ENCODE data around the gene MOB1B. TPM values are rescaled to one million over a fixed set of nuclear protein-coding genes. Genes with fewer than 3 reads are reported as not detected.
"Not testable (repeated sequence)": the region's sequence is repeated elsewhere in the genome, so short reads cannot be mapped to it uniquely, and the experiment has no call there.

Gene MOB1B
- total RNA-seq, 1 donor from 2014 or later: 11.7 TPM

DNA sequence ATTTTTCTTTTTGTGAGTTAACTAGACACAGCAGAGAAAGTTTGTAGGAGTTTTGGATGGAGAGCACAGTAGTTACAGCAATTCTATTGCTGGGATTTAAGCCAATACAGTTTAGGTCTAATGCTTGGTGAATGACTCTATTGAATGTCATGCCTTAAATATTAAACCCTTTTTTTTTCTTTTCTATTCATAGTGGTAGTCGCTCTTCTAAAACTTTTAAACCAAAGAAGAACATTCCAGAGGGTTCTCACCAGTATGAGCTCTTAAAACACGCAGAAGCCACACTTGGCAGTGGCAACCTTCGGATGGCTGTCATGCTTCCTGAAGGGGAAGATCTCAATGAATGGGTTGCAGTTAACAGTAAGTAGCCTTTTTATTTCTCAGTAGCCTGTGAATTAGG lies 56.5 kb downstream of the MOB1B start:
- no peak for DNase-seq

DNA sequence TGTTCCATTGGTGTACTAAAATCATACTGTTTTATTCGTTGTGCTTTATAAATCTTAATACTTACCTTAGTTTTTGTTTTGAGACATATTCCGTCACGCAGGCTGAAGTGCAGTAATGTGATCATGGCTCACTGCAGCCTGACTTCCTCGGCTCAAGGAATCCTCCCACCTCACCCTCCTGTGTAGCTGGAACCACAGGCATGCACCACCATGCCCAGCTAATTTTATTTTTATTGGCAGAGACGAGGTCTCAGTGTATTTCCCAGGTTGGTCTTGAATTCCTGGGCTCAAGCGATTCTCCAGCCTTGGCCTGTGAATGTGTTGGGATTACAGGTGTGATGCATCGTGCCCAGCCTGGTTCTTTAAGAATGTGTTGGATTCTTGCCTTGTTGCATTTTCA lies 66.9 kb downstream of the MOB1B start:
- no peak for DNase-seq

DNA sequence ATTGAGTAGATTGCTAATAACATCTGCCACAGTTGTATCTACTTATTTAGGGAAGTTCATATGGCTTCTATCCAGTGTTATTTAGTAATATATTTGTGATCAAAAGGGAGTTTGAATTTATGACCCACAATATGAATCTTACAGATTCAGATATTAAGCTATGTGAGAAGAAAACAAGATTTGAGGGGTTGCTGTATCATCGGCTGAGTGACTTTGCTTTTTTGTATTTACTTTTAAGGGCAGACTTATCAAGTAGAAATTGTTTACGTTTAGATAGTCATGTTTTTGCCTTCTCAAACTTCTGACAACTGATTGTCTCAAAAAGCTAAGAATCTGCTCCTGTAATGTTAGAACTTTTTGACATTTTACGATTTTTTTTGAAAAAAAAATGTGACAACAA lies 74.1 kb downstream of the MOB1B start:
- no peak for DNase-seq

DNA sequence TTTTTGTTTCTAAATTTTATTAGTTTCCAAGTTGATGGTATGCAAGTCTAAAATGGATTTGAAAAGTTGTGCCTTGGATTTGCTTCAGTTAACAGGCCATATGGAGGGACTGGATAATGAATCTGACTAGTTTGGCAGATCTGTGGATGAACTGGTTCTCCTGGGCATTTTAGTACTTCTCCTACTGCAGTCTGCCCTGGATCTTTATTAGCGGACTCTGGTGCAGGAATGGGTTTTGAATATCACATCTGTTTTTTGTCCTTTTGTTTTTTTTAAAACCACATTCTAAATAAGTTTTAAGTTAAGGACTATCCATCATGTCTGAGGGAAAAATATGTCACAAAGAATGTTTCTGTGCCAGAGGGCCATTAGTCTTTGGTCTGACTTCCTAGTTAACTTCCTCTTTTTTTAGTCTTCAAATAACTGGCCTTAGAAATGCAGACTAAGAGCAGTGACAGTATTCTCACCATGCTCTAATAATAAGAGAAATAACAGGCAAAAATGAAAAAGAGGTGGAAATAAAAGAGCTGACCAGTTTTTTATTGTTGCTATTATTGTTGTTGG lies 77.4 kb downstream of the MOB1B start:
- peak; percentile 22 for DNase-seq

DNA sequence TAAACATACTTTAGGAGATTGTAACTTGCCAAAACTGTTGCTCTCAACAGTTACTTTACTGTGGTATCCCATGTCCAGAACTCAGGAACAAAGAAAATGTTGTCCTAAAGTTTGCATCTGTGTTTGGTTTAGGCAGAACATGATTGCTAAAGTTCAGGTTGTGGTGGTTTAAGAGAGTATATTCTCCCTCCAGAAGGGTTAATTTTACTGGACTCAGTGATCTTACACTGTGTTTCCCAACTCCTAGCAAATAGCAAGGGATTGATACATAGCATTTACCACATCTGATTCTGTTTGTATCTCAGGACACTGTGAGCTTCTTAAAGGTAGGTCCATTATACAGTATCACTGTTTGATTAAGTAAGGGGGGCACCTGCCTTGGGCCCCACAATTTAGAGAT lies 78.0 kb downstream of the MOB1B start:
- DNase-seq: no peak

DNA sequence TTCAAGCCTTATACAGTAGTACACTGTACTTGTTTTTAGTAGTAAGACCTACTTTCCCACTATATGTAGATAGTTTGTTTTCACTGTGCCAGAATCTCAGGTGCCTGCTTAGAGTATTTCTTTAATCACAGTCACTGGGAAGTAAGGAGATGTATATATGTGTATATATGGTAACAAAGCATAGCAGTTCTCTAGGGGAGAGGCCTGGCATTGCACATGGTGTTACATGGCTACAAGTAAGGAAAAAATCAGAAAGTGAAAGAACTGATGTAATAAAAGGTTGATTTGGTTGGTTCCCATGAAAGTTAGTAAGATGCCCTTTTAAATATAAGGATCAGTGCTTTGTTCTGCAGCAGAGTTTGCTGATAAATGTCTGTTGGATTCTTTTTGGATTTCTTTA lies 81.9 kb downstream of the MOB1B start:
- DNase-seq: no peak

DNA sequence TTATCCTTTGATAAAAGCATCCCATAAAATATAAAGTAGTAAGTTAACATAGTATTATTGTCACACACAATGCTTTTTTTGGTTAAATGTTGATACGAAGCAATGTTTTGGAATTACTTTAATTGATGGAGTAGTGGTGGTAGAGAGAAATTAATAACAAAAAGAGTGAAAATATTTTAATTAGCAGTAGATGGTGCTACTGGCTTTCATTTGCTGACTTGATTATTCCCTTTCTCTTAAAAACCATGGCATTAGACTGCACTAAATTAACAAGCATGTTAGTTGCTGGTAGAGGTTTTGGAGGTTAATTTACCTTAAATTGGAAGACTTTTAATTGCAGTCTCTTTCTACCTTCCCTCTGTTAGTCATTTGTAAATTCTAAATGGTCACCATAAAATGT lies 82.4 kb downstream of the MOB1B start:
- DNase-seq: no peak

DNA sequence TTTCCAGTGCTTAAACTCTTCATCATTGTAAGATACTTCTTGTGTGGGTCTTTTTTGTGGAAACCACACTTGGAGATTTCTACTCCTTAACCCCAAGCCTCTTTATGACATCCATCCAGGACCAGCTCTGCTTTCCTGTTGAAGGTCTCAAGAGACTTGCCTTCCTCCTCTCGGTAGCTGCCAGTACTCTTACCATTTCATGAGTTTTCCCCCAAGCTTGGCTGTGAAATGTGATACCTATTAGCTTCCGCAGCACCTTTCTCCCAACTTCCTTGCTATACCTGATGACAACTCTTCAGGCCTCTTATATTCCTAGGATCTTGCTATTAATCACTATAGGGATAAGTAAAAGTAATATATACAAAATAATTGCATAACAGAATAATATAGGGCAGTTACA lies 89.4 kb downstream of the MOB1B start:
- DNase-seq: no peak

DNA sequence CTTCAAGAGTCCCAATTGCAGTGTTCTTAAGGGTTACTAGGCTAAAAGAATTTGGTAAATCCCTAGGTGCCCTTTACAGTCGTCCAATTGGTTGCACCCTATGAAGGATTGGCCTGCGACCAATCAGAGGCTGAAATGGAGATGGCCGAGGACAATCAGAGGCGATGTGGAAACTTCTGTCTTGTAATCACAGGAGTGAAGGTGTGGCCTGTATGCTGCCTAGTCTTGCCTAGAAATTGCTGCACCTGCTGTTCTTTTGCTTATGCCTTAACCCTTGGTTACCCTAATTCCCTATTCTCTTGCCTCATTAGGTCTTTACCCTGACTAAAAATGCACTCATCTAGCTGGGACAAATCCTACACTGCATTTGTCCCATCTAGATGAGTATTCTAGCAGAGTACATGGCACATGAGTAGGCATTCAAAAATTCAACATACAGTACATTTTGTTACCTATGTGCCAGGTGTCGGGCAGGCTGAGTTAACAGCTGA lies 90.3 kb downstream of the MOB1B start:
- DNase-seq: no peak

DNA sequence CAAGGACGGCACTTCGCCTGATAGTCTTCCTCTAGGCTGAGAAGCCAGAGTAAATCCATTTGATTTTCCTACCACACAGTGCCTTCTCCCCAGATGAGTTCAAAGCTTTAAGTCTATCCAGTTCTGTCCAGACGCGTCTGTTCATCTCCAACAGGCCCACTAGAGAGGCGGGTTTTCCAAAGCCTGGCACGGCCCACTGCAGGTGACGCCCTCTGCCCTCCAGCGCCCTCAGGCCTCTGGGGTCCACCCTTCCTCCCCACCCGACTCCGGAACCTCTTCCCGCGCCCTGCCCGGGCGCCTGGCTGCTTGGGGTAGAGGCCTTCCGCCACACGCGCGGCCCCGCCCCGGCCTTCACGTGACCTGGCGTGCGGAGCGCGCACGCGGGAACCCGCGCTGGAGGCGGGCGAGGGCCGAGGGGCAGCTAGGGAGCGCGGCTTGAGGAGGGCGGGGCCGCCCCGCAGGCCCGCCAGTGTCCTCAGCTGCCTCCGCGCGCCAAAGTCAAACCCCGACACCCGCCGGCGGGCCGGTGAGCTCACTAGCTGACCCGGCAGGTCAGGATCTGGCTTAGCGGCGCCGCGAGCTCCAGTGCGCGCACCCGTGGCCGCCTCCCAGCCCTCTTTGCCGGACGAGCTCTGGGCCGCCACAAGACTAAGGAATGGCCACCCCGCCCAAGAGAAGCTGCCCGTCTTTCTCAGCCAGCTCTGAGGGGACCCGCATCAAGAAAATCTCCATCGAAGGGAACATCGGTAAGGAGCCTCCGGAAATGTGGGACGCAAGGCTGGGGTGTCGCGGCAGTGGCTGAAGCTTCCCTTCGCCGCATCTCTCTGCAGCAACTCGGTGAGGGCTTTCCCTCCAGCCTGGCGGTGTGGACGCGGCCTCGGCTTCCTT lies 91.3 kb downstream of the MOB1B start, which contains the start of gene DCK:
DCK (plus strand) TSS at position 469 of the 888 bp plus-strand sequence; CDS start at position 656, 187 bp downstream.
- peak; percentile 95 for DNase-seq

DNA sequence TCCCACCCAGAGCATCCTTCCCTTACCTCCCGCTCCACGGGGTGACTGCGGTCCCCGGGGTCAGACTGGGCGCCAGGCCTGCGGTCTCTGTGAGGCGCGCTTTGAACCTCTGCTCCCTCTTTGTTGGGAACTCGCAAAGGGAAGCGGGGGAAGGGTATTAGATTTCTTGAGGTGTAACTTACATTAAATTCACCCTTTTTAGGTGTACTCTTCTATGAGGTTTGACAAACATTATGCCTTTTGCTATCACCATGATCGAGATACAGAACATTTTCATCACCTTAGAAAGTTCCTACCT lies 91.8 kb downstream of the MOB1B start:
- DNase-seq: no peak

DNA sequence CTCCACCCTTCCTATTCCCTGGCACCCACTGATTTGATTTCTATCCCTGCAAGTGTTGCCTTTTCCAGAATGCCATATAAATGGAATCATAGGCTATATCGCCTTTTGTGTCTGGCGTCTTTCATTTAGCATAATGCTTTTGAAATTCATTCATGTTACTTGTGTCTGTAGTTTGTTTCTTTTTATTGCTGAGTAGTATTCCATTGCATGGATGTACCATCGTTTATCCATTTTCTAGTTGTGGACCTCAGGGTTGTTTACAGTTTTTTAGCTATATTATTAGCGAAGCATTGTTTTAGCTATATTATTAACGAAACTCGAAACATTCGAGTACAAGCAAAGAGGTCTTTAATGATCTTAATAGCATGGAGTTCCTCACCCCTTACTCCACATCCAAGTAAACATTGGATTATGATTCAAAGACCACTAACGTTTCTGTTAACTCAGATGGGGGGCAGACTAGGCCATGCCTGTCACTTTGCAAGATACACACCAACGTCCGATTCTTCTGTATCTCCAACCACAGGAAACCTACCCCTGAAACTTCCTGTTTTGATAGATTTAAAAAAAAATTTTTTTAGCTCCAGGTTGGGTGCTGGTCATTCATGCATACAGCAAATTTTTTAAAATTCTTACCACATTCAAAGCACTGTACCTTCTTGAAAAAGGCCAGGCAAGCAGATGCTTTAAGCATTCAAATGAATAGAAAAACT lies 92.4 kb downstream of the MOB1B start:
- DNase-seq: no peak

DNA sequence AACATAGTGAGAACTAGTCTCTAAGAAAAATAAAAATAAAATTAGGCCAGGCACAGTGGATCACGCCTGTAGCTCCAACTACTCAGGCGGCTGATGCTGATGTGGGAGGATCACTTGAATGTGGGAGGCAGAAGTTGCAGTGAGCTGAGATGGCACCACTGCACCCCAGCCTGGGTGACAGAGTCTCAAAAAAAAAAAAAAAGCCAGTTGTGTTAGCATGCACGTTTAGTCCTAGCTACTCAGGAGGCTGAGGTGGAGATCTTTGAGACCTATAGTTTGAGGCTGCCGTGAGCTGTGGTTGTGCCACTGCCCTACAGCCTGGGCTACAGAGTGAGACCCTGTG lies 93.8 kb downstream of the MOB1B start:
- DNase-seq: no peak

DNA sequence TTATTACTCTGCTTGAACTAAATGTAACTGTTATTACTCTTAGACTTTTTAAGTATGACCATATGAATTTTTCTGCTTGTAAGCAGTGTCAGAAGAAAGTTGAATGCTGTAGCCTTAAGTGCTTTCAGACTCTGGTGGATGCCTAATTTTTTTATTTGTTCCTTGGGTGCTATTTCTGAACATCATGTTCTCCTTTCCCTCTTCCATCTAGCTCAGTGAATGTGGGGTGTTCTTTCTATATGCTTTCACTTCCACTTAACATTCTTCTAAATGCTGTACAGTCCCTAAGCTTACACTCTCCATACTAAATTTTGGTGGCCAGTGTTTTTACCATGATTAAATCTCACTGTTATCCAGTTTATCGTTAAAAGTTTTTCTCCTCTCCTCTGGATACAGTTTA lies 94.9 kb downstream of the MOB1B start:
- peak; percentile 26 for DNase-seq

DNA sequence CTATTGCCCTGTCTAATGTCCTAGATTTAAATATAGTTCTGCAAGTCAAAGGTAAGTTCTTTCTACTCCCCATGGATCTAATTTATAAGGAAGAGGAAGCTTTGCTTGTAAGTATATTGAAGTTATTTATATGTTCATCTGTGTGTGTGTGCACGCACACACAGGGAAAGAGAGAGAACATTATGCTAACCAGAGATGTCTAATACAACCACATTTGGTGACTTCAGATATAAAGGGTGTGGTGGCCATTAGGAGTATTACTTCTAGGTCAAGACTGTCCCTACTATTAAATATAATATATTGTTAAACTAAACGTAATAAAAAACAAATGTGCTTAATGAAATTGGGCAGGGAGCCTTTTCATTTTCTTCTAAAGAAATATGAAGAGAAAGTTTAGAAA lies 95.4 kb downstream of the MOB1B start:
- peak; percentile 19 for DNase-seq

DNA sequence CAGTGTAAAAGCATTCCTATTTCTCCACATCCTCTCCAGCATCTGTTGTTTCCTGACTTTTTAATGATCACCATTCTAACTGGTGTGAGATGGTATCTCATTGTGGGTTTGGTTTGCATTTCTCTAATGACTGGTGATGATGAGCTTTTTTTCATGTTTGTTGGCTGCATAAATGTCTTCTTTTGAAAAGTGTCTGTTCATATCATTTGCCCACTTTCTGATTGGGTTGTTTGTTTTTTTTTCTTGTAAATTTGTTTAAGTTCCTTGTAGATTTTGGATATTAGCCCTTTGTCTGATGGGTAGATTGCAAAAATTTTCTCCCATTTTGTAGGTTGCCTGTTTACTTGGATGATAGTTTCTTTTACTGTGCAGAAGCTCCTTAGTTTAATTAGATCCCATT lies 97.5 kb downstream of the MOB1B start:
- not testable (repeated sequence) for DNase-seq

DNA sequence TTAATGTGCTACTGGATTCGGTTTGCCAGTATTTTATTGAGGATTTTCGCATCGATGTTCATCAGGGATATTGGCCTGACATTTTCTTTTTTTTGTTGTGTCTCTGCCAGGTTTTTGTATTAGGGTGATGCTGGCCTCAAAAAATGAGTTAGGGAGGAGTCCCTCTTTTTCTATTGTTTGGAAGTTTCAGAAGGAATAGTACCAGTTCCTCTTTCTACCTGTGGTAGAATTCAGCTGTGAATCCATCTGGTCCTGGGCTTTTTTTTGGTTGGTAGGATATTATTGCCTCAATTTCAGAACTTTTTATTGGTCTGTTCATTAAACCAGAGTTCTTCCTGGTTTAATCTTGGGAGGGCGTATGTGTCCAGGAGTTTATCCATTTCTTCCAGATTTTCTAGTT lies 99.2 kb downstream of the MOB1B start:
- DNase-seq: not testable (repeated sequence)

DNA sequence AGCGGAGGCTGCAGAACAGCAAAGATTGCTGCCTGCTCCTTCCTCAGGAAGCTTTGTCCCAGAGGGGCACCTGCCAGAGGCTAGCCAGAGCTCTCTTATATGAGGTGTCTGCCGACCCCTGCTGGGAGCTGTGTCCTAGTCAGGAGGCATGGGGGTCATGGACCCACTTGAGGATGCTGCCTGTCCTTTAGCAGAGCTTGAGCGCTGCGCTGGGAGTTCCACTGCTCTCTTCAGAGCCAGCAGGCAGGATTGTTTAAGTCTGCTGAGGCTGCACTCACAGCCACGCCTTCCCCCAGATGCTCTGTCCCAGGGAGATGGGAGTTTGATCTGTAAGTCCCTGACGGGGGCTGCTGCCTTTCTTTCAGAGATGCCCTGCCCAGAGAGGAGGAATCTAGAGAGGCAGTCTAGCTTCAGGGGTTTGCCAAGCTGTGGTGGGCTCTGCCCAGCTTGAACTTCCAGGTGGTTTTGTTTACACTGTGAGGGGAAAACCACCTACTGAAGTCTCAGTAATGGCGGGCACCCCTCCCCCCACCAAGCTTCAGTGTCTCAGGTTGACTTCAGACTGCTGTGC lies 102.2 kb downstream of the MOB1B start:
- DNase-seq: no peak

DNA sequence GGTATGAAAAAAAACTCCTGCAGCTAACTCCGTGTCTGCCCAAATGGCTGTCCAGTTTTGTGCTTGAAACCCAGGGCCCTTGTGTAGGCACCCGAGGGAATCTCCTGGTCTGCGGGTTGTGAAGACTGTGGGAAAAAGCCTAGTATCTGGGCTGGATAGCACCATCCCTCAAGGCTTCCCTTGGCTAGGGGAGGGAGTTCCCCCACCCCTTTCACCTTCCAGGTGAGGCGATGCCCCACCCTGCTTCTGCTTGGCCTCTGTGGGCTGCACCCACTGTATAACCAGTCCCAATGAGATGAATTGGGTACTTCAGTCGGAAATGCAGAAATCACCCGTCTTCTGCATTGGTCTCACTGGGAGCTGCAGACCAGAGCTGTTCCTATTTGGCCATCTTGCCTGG lies 102.9 kb downstream of the MOB1B start:
- DNase-seq: not testable (repeated sequence)

DNA sequence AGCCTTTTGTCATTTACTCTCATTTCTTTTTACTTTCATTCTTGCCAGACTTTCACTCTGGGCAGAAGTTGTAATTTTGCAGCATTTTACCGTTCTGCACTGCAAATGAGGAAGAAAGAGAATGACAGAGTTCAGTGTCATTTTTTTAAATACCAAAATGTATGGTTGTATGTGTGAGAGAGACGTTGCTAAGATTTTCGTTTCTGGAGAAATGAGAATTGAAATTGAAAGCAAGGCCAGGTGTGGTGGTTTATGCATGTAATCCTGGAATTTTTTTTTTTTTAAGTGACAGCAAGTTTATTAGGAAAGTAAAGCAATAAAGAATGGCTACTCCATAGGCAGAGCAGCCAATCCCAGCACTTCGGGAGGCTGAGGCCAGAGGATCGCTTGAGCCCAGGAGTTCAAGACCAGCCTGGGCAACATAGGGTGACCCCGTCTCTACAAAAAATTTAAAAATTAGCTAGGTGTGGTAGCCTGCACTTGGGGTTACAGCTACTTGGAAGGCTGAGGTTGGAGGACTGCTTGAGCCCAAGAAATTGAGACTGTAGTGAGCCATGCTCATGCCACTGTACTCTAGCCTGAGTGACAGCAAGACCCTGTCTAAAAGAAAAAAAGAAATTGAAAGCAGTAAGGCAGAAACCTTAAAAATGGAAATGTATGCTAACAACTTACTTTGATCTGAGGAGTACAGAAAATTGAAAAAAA lies 104.2 kb downstream of the MOB1B start:
- no peak for DNase-seq

DNA sequence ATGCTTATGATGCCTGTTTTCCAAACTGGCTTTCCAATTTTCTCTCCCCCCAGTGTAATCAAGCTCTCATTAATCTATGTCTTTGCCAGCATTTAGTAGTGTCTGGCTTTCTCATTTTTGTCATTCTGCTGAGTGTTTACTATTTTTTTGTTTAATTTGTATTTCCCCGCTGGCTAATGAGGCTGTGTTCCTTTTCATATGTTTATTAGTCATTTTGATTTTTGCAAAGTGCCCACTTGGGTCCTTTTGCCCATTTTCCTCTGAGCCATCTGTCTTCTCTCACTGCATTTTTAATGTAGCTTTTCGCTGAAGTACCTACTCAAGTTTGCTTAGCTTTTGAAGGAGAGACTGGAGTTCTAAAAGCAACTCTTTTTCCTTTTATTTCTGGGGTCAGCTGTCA lies 106.0 kb downstream of the MOB1B start:
- DNase-seq: no peak

DNA sequence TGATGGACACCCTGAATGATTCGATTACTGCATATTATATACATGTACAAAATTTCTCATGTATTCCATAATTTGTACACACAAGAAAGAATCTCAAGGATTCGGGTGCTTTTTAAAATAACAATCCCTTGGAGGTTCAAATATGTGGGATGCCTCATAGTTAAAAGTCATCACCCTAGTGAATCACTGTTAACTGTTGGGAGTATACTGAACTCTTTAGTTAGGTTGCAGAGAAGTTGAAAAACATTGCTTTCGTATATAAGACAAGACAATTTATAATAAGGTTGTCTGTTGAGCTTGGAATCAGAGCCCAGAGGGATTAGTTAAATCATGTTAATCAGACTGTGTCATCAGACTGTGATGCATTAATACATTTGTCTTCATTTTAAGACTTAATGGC lies 106.9 kb downstream of the MOB1B start:
- DNase-seq: no peak
